H1 (cell line): ENCODE measurements around the gene MAGI3. TPM values are rescaled to one million over a fixed set of nuclear protein-coding genes. Genes with fewer than 3 reads are reported as not detected.

ENCODE experiments used
- EGR1 ChIP-seq: IDR thresholded peaks from 2 replicates; pipeline ENCODE4 v1.6.1; 2011; ENCODE audit warnings: low read depth, low read length, borderline replicate concordance
- YY1 ChIP-seq: IDR thresholded peaks from 2 replicates; pipeline ENCODE4 v1.6.1; 2011; ENCODE audit warnings: low read depth, mild to moderate bottlenecking, low read length
- polyA plus RNA-seq, 7 experiments: library from polyadenylated mRNA; depleted of rRNA in 3 of 7; stranded (reverse) in 5 of 7; unstranded in 2 of 7; fragments of >200 nt in 5 of 7; fragments of 200-250 nt in 2 of 7; gene quantifications; 1 replicate in 5 of 7; 2 replicates in 1 of 7; 4 replicates in 1 of 7; pipeline versions ENCODE4 v1.2.1 to v1.2.3, GENCODE V29; 2011 to 2013; ENCODE audit warnings: missing spikeins in 2 of 7, mixed read lengths in 2 of 7
- total RNA-seq: library from RNA; stranded (reverse); fragmentation: NEBNext Ultra II Directional; extraction: Animal tissue kit (Norgen Biotek cat#: 25700); gene quantifications from 2 replicates; pipeline ENCODE4 v1.2.1, GENCODE V29; 2021
- TF ChIP-seq, protein P1 (sequence below): fragments of 300-600 bp; sonication (generic); IDR thresholded peaks from 2 replicates; pipeline ENCODE4 v1.7.1; 2012; ENCODE audit warnings: low read length, moderate library complexity, mild to moderate bottlenecking, inconsistent platforms; ENCODE audit not compliant: insufficient replicate concordance

MAGI3 gene
- total and polyA plus RNA-seq, 2 of the 8 experiments (the other 6 are each of a cell fraction or from before 2014, with no cell fraction given) = 2.3 to 7.8 TPM

DNA sequence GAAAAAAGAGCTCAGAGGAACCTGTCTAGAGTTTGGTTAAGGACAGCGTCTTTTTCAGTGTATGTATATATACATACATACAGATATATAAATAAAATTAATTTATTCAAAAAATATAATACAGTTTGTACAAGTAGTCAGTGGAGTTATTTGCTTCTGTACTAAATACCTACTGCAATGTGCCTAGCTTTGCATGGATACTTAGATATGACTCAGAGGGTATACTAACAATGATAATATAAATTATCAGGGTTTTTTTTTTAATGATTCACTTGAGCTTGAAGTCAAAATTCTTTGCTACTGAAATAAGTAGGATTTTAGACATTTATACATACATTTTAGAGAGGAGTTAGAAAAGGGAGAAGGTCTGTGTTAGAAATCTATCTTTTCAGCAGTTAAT, 251.1 kb downstream of the MAGI3 start (continued):
- TF ChIP-seq, protein P1, sequence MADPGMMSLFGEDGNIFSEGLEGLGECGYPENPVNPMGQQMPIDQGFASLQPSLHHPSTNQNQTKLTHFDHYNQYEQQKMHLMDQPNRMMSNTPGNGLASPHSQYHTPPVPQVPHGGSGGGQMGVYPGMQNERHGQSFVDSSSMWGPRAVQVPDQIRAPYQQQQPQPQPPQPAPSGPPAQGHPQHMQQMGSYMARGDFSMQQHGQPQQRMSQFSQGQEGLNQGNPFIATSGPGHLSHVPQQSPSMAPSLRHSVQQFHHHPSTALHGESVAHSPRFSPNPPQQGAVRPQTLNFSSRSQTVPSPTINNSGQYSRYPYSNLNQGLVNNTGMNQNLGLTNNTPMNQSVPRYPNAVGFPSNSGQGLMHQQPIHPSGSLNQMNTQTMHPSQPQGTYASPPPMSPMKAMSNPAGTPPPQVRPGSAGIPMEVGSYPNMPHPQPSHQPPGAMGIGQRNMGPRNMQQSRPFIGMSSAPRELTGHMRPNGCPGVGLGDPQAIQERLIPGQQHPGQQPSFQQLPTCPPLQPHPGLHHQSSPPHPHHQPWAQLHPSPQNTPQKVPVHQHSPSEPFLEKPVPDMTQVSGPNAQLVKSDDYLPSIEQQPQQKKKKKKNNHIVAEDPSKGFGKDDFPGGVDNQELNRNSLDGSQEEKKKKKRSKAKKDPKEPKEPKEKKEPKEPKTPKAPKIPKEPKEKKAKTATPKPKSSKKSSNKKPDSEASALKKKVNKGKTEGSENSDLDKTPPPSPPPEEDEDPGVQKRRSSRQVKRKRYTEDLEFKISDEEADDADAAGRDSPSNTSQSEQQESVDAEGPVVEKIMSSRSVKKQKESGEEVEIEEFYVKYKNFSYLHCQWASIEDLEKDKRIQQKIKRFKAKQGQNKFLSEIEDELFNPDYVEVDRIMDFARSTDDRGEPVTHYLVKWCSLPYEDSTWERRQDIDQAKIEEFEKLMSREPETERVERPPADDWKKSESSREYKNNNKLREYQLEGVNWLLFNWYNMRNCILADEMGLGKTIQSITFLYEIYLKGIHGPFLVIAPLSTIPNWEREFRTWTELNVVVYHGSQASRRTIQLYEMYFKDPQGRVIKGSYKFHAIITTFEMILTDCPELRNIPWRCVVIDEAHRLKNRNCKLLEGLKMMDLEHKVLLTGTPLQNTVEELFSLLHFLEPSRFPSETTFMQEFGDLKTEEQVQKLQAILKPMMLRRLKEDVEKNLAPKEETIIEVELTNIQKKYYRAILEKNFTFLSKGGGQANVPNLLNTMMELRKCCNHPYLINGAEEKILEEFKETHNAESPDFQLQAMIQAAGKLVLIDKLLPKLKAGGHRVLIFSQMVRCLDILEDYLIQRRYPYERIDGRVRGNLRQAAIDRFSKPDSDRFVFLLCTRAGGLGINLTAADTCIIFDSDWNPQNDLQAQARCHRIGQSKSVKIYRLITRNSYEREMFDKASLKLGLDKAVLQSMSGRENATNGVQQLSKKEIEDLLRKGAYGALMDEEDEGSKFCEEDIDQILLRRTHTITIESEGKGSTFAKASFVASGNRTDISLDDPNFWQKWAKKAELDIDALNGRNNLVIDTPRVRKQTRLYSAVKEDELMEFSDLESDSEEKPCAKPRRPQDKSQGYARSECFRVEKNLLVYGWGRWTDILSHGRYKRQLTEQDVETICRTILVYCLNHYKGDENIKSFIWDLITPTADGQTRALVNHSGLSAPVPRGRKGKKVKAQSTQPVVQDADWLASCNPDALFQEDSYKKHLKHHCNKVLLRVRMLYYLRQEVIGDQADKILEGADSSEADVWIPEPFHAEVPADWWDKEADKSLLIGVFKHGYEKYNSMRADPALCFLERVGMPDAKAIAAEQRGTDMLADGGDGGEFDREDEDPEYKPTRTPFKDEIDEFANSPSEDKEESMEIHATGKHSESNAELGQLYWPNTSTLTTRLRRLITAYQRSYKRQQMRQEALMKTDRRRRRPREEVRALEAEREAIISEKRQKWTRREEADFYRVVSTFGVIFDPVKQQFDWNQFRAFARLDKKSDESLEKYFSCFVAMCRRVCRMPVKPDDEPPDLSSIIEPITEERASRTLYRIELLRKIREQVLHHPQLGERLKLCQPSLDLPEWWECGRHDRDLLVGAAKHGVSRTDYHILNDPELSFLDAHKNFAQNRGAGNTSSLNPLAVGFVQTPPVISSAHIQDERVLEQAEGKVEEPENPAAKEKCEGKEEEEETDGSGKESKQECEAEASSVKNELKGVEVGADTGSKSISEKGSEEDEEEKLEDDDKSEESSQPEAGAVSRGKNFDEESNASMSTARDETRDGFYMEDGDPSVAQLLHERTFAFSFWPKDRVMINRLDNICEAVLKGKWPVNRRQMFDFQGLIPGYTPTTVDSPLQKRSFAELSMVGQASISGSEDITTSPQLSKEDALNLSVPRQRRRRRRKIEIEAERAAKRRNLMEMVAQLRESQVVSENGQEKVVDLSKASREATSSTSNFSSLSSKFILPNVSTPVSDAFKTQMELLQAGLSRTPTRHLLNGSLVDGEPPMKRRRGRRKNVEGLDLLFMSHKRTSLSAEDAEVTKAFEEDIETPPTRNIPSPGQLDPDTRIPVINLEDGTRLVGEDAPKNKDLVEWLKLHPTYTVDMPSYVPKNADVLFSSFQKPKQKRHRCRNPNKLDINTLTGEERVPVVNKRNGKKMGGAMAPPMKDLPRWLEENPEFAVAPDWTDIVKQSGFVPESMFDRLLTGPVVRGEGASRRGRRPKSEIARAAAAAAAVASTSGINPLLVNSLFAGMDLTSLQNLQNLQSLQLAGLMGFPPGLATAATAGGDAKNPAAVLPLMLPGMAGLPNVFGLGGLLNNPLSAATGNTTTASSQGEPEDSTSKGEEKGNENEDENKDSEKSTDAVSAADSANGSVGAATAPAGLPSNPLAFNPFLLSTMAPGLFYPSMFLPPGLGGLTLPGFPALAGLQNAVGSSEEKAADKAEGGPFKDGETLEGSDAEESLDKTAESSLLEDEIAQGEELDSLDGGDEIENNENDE = no peak
- TF ChIP-seq EGR1 (no peak), YY1 (no peak)
